GM10266 (cell line): ENCODE measurements around the gene FIZ1.

Experiments used
- DNase-seq: peaks from one replicate; pipeline ENCODE4 v3.0.0; 2012; ENCODE audit errors: extremely low spot score
- TF ChIP-seq, protein P1 (sequence below): IDR thresholded peaks from 2 replicates; pipeline ENCODE4 v1.5.1; 2012; ENCODE audit warnings: mild to moderate bottlenecking, low read depth; ENCODE audit not compliant: control insufficient read depth, insufficient read depth; ENCODE audit errors: missing control alignments

The FIZ1 gene

DNA sequence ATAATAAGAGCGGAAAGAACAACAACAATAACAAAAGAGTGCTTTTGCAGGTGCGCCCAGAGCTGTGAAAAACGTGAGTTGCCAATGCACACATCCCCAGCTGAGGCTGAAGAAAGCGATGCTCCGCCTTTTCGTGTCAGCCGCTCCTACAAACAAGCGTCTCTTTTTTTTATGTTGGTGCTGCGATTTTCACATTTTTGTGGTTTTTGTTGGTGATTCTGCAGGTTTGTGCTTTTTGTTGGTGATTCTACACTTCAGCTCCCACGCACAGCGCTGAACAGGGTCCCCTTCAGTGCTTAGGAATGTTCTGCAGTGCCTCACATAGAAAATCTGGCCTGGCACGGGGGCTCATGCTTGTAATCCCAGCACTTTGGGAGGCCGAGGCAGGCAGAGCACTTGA is 46.7 kb downstream of the FIZ1 start:
- no peak for DNase-seq
- TF ChIP-seq, protein P1, sequence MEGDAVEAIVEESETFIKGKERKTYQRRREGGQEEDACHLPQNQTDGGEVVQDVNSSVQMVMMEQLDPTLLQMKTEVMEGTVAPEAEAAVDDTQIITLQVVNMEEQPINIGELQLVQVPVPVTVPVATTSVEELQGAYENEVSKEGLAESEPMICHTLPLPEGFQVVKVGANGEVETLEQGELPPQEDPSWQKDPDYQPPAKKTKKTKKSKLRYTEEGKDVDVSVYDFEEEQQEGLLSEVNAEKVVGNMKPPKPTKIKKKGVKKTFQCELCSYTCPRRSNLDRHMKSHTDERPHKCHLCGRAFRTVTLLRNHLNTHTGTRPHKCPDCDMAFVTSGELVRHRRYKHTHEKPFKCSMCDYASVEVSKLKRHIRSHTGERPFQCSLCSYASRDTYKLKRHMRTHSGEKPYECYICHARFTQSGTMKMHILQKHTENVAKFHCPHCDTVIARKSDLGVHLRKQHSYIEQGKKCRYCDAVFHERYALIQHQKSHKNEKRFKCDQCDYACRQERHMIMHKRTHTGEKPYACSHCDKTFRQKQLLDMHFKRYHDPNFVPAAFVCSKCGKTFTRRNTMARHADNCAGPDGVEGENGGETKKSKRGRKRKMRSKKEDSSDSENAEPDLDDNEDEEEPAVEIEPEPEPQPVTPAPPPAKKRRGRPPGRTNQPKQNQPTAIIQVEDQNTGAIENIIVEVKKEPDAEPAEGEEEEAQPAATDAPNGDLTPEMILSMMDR: no peak

- DNase-seq: no peak
- TF ChIP-seq, protein P1: no peak
Measured at GRCh38 chr19:55552206-55552605, 47.1 kb downstream of the FIZ1 start.

DNA sequence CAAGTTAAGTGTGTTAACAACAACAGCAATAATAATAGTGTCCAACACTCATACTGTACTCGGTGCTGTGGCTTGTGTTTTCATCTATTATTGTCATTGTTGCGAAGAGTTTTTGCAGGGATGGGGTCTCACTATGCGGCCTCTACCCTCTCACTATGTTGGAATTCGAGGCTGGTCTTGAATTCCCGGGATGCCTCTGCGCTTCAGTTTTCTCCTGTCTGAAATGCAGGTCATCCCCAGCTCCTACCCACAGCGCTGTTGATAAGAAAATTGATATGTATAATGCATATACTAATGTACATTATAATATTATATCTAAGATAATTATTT is 49.0 kb downstream of the FIZ1 start:
- TF ChIP-seq, protein P1: no peak

DNA sequence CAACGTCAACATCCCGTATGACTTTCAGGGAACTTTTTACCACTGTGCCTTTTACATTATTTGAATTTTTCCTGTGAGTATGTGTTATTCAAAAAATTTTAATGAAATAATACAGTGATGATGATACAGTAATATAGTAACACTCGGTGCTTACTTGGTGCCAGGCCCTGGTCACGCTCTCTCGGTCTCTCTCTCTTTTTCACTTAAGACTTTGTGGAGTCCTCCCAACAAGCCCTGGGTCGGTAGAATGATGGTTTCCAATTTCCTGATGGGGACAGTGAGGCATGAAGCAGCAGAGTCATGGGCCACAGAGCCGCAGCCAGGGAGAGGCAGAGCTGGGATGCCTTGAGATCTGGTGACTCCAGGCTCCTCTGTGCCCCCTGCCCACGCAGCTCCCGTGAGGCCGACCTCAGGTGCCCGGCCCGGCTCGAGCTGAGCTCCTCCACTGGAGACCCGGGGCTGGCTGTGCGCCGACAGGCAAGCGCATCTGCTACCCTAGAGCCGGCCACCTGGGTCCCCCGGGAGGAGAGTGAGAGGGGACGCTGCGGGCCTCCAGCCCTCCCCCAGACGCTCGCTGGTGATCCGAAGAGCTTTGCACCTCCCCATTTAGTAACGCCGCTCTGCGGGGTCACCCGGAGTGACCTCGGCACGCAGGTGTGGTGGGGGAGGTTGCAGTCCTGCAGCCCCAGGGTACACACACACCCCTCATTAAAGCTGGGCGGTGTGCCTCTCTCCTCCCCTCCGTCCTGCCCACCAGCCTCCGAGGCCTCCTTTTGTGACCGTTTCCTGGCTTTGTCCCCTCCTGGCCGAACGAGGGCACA is 49.6 kb downstream of the FIZ1 start:
- TF ChIP-seq, protein P1: no peak
- no peak for DNase-seq

More for the DNA sequence above, 49.0 kb downstream of the FIZ1 start:
- no peak for DNase-seq

DNA sequence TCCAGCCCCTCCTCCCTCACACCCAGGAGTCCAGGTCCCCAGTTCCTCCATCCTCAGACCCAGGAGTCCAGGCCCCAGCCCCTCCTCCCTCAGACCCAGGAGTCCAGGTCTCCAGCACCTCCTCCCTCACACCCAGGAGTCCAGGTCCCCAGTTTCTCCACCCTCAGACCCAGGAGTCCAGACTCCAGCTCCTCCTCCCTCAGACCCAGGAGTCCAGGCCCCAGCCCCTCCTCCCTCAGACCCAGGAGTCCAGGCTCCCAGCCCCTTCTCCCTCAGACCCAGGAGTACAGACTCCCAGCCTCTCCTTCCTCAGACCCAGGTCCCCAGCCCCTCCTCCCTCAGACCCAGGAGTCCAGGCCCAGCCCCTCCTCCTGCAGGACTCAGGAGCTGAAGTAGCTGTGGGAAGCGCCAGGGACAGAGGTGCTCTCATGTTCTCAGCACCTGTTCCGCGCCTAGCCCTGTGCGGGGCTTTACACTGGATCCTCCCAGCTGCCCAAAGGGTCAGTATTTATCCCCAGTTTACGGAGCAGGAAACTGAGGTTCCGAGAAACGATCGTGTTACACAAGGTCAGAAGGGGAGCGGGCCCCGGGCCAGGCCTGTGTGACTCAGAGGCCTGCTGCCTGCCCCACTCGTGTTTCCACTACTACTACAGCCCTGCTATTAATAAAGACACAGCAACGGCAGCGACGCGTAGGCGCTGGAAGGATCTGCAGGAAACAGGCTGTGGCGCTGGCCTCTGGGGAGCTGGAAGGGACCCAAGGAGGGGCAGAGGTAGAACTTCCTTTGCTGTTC is 52.3 kb downstream of the FIZ1 start:
- DNase-seq: no peak
- TF ChIP-seq, protein P1: no peak

DNA sequence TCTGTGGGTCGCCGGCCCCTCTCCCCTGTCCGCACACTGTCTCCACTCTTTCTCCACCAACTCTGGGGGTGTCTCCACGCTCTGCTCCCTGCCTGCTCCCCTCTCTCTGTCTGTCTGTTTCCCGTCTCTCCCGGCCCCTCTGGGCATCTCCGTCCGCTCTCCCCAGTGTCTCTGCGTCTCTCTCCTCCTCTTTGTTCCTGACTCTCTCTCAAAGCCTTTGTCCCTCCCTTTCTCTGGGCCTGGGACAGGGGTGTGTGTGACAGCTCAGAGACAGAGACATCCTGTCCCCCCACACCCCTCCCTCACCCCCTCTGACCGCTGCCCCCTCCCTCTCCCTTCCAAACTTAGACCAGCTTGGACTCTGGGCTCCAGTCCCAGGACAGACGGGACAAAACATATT is 53.3 kb downstream of the FIZ1 start:
- TF ChIP-seq, protein P1: no peak
- DNase-seq: no peak

DNA sequence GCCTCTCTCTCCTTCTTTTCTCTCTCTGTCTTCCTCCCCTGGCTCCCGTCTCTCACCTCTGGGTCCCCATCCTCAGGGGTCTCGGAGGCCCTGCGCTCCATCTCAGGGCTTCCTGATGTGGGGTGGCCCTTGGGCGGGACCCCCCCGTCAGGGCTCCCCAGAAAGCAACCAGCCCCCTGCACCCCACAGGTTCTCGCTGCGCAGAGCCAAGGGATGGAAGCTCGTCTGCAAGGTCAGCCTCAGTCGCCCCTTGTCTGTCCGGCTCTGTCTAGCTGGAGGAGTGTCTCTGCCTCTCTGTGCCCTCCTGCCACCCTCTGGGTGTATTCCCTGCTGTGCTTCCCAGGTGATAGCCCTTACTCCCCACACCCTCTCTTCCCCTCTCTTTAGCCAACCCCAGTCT is 53.9 kb downstream of the FIZ1 start, which contains the start of gene SBK3:
Gene SBK3, minus strand, starts transcription at position 101 of the 400 bp plus-strand sequence. Its CDS starts 0 bp downstream, at position 101.
- TF ChIP-seq, protein P1: no peak
- DNase-seq: no peak
